T-cell (primary cell): Measurements from ENCODE around the gene MACO1. TPM values are rescaled to one million over a fixed set of nuclear protein-coding genes. Genes with fewer than 3 reads are reported as not detected.

Experiments
- ATAC-seq, 4 experiments: fragments of 200-7000 bp in 3 of 4; fragments of 150-1000 bp in 1 of 4; cut with Tn5 transposase; replicated peaks in 1 of 4; 1 replicate in 3 of 4; 2 replicates in 1 of 4; pipeline ENCODE4 v1.10.0; 2021; ENCODE audit warnings: moderate library complexity in 3 of 4, mild to moderate bottlenecking in 2 of 4, moderate number of reproducible peaks in 1 of 4
- CTCF ChIA-PET, 2 donors: fragments of 300-600 bp; sonication (Branson Sonifier 250); formaldehyde crosslinking; loops; one replicate each; lab custom pipeline; 2022; ENCODE audit warnings: antibody characterized with exemption in 2 of 2; lab: Charles Lee
- POLR2A ChIA-PET, 2 donors: fragments of 300-600 bp; sonication (Branson Sonifier 250); formaldehyde crosslinking; loops; one replicate each; lab custom pipeline; 2022; ENCODE audit warnings: antibody characterized with exemption in 2 of 2; lab: Charles Lee
- DNase-seq, 35 experiments: peaks; one replicate each; pipeline versions ENCODE4 v3.0.0 to v3.0.0-alpha.2; 2013 to 2023
- H3K27ac ChIP-seq: one replicate; pipeline ENCODE4 v1.5.1; 2013; ENCODE audit warnings: low read length
- H3K27me3 ChIP-seq, 2 experiments: replicated peaks in 1 of 2; 1 replicate in 1 of 2; 2 replicates in 1 of 2; pipeline versions ENCODE4 v1.6.1 to v1.7.0; 2013; ENCODE audit warnings: low read length in 1 of 2, mixed read lengths in 1 of 2; ENCODE audit not compliant: control insufficient read depth in 2 of 2, insufficient read depth in 2 of 2; ENCODE audit errors: extremely low read depth in 1 of 2
- H3K36me3 ChIP-seq, 2 donors: 1 replicate in 1 of 2; 2 replicates in 1 of 2; pipeline versions ENCODE4 v1.6.1 to v1.7.0; 2013; ENCODE audit warnings: low read length in 1 of 2; ENCODE audit not compliant: control insufficient read depth in 2 of 2, insufficient read depth in 1 of 2; ENCODE audit errors: extremely low read depth in 1 of 2
- H3K4me1 ChIP-seq, 2 experiments: 1 replicate in 1 of 2; 2 replicates in 1 of 2; pipeline versions ENCODE4 v1.6.1 to v1.7.0; 2013; ENCODE audit warnings: low read length in 2 of 2, mixed read lengths in 1 of 2; ENCODE audit not compliant: insufficient read depth in 2 of 2, control insufficient read depth in 1 of 2; ENCODE audit errors: extremely low read depth in 1 of 2
- H3K4me3 ChIP-seq, 2 donors: 1 replicate in 1 of 2; 2 replicates in 1 of 2; pipeline versions ENCODE4 v1.5.1 to v1.7.0; 2013; ENCODE audit warnings: mild to moderate bottlenecking in 2 of 2, low read length in 1 of 2, moderate library complexity in 1 of 2; ENCODE audit not compliant: control insufficient read depth in 1 of 2; ENCODE audit errors: extremely low read depth in 1 of 2
- H3K9me3 ChIP-seq: 2 replicates; pipeline ENCODE4 v1.7.0; 2013
- H3K27ac Mint-ChIP-seq, 2 donors: one replicate each; pipeline ENCODE4 v1.8.0; 2020 to 2021; ENCODE audit warnings: mild to moderate bottlenecking in 2 of 2, mixed read lengths in 2 of 2
- H3K27me3 Mint-ChIP-seq, 2 donors: one replicate each; pipeline ENCODE4 v1.8.0; 2021 to 2022; ENCODE audit warnings: mixed read lengths in 2 of 2
- H3K36me3 Mint-ChIP-seq: one replicate; pipeline ENCODE4 v1.8.0; 2021; ENCODE audit warnings: mixed read lengths
- H3K4me1 Mint-ChIP-seq, 3 donors: one replicate each; pipeline ENCODE4 v1.8.0; 2020 to 2022; ENCODE audit warnings: mixed read lengths in 3 of 3, mild to moderate bottlenecking in 1 of 3
- H3K4me3 Mint-ChIP-seq, 3 donors: one replicate each; pipeline ENCODE4 v1.8.0; 2020 to 2022; ENCODE audit warnings: mild to moderate bottlenecking in 3 of 3, mixed read lengths in 3 of 3, moderate library complexity in 3 of 3
- H3K9me3 Mint-ChIP-seq, 3 donors: one replicate each; pipeline ENCODE4 v1.8.0; 2020 to 2022; ENCODE audit warnings: mixed read lengths in 3 of 3
- WGBS: methylation state at CpG from one replicate; pipeline ENCODE4 v1.1.5; 2013; ENCODE audit warnings: missing lambda C conversion rate; ENCODE audit not compliant: insufficient coverage; 5-methylcytosine and 5-hydroxymethylcytosine counted together
- total RNA-seq, 35 experiments: library from RNA in 6 of 35; stranded (reverse) in 6 of 35; fragments of 120-200 nt in 1 of 35; gene quantifications; one replicate each; pipeline versions ENCODE4 v1.2.1 to v1.2.4 and lab custom pipeline; 2013 to 2026

Gene MACO1
- total RNA-seq, 5 donors from 2014 or later (not counting 1 experiment from before 2014, with no cell fraction given), result 19.7 to 23.2 (median 21.5) TPM

GRCh38 chr1:25538191-25538767 lies 107.6 kb downstream of the MACO1 start:
- no peak for DNase-seq
- H3K36me3 ChIP-seq, result no peaks in the 10 kb centered on the region
- no peaks in the 10 kb centered on the region for H3K27me3 Mint-ChIP-seq
- H3K27me3 ChIP-seq, result no peaks in the 10 kb centered on the region
- H3K4me3 Mint-ChIP-seq, result no peak overlapping the region
- ChIA-PET POLR2A (interaction anchor here in 1 of 2 donors (0.6 kb wide), 1 partner anchor 70 kb away, joined by 13 read pairs; no protein-coding TSS in a partner anchor), CTCF (interaction anchor here (0.6 to 1.2 kb wide), 2 partner anchors 11 to 18 kb away, joined by 3 read pairs; no protein-coding TSS in a partner anchor)
- WGBS, result 85% methylated on average over 4 of the region's 4 CpGs
- peak overlapping the region in 1 of 2 donors; percentile 17 for H3K27ac Mint-ChIP-seq
- peaks cover 0 to 3% of the 10 kb centered on the region in 2 experiments for H3K4me1 ChIP-seq
- H3K9me3 ChIP-seq, result no peaks in the 10 kb centered on the region
- no peaks in the 10 kb centered on the region for H3K36me3 Mint-ChIP-seq
- no peak for ATAC-seq
- H3K4me1 Mint-ChIP-seq, result peaks cover 3 to 9% (median 6%) of the 10 kb centered on the region in 3 donors
- H3K27ac ChIP-seq, result no peak overlapping the region
- no peak overlapping the region for H3K4me3 ChIP-seq
- H3K9me3 Mint-ChIP-seq, result no peaks in the 10 kb centered on the region

GRCh38 chr1:25540750-25541342 lies 110.1 kb downstream of the MACO1 start:
- H3K27ac Mint-ChIP-seq, result peak overlapping the region in 1 of 2 donors; percentile 59
- ATAC-seq, result no peak
- 93% methylated on average over 13 of the region's 13 CpGs for WGBS
- peaks cover 2% of the 10 kb centered on the region for H3K36me3 Mint-ChIP-seq
- peaks cover 18 to 24% (median 21%) of the 10 kb centered on the region in 3 donors for H3K4me1 Mint-ChIP-seq
- H3K27me3 Mint-ChIP-seq, result no peaks in the 10 kb centered on the region
- POLR2A ChIA-PET, result interaction anchor here in 1 of 2 donors (0.7 kb wide), 1 partner anchor 18 kb away, joined by 3 read pairs; no protein-coding TSS in a partner anchor
- CTCF ChIA-PET, result no interaction called here
- Histone ChIP-seq H3K9me3 (no peaks in the 10 kb centered on the region), H3K27ac (no peak overlapping the region), H3K4me1 (peaks cover 9 to 22% of the 10 kb centered on the region in 2 experiments), H3K36me3 (no peaks in the 10 kb centered on the region), H3K27me3 (no peaks in the 10 kb centered on the region), H3K4me3 (no peak overlapping the region)
- no peak overlapping the region for H3K4me3 Mint-ChIP-seq
- no peaks in the 10 kb centered on the region for H3K9me3 Mint-ChIP-seq
- no peak for DNase-seq

GRCh38 chr1:25541425-25541824 lies 110.7 kb downstream of the MACO1 start:
- 86% methylated on average over 1 of the region's 1 CpG for WGBS
- ChIA-PET CTCF (no interaction called here), POLR2A (no interaction called here)
- Mint-ChIP-seq H3K36me3 (peaks cover 2% of the 10 kb centered on the region), H3K27me3 (no peaks in the 10 kb centered on the region), H3K9me3 (no peaks in the 10 kb centered on the region), H3K4me1 (peaks cover 24 to 30% (median 26%) of the 10 kb centered on the region in 3 donors), H3K27ac (peak overlapping the region; percentile 65 to 86), H3K4me3 (peak overlapping the region in 1 of 3 donors; percentile 94)
- Histone ChIP-seq H3K9me3 (no peaks in the 10 kb centered on the region), H3K27ac (no peak overlapping the region), H3K36me3 (no peaks in the 10 kb centered on the region), H3K4me3 (no peak overlapping the region), H3K27me3 (no peaks in the 10 kb centered on the region), H3K4me1 (peaks cover 13 to 27% of the 10 kb centered on the region in 2 experiments)
- ATAC-seq (no peak), DNase-seq (no peak)

- Histone ChIP-seq H3K27ac (no peak overlapping the region), H3K9me3 (no peaks in the 10 kb centered on the region), H3K4me1 (peaks cover 17 to 34% of the 10 kb centered on the region in 2 experiments), H3K36me3 (no peaks in the 10 kb centered on the region), H3K27me3 (no peaks in the 10 kb centered on the region), H3K4me3 (no peak overlapping the region)
- POLR2A ChIA-PET, result no interaction called here
- DNase-seq (no peak), ATAC-seq (no peak)
- H3K27ac Mint-ChIP-seq, result peak overlapping the region; percentile 65 to 86
- peaks cover 30 to 37% (median 32%) of the 10 kb centered on the region in 3 donors for H3K4me1 Mint-ChIP-seq
- 79% methylated on average over 7 of the region's 8 CpGs for WGBS
- H3K9me3 Mint-ChIP-seq, result no peaks in the 10 kb centered on the region
- peaks cover 2% of the 10 kb centered on the region for H3K36me3 Mint-ChIP-seq
- H3K27me3 Mint-ChIP-seq, result no peaks in the 10 kb centered on the region
- CTCF ChIA-PET, result no interaction called here
- peak overlapping the region; percentile 69 to 94 (median 73) for H3K4me3 Mint-ChIP-seq
Observed at GRCh38 chr1:25541889-25542658, 111.4 kb downstream of the MACO1 start.

GRCh38 chr1:25543005-25543424 lies 112.3 kb downstream of the MACO1 start:
- POLR2A ChIA-PET, result interaction anchor here in 1 of 2 donors (0.6 kb wide), 1 partner anchor 56 kb away, joined by 5 read pairs; no protein-coding TSS in a partner anchor

More at GRCh38 chr1:25543005-25543424, 112.3 kb downstream of the MACO1 start:
- DNase-seq, result no peak
- ATAC-seq, result no peak
- H3K4me3 ChIP-seq, result peak overlapping the region in 1 of 2 donors; percentile 16
- no peaks in the 10 kb centered on the region for H3K27me3 ChIP-seq
- 36% methylated on average over 4 of the region's 7 CpGs for WGBS
- peaks cover 0 to 2% of the 10 kb centered on the region in 2 donors for H3K36me3 ChIP-seq
- H3K36me3 Mint-ChIP-seq, result peaks cover 2% of the 10 kb centered on the region
- H3K4me1 ChIP-seq, result peaks cover 23 to 43% of the 10 kb centered on the region in 2 experiments
- peaks cover 35 to 39% (median 36%) of the 10 kb centered on the region in 3 donors for H3K4me1 Mint-ChIP-seq
- H3K9me3 ChIP-seq, result no peaks in the 10 kb centered on the region
- H3K27ac ChIP-seq, result peak overlapping the region; percentile 24
- H3K27ac Mint-ChIP-seq, result peak overlapping the region; percentile 57 to 86
- H3K9me3 Mint-ChIP-seq, result no peaks in the 10 kb centered on the region
- CTCF ChIA-PET, result no interaction called here
- H3K27me3 Mint-ChIP-seq, result no peaks in the 10 kb centered on the region
- peak overlapping the region; percentile 69 to 94 (median 73) for H3K4me3 Mint-ChIP-seq
